H1 (cell line): ENCODE measurements around the gene KCNH4. TPM values are rescaled to one million over a fixed set of nuclear protein-coding genes. Genes with fewer than 3 reads are reported as not detected.

ENCODE experiments used
- CTCF ChIA-PET: fragments of 300-600 bp; sonication (Branson Sonifier 250); formaldehyde crosslinking; loops from one replicate; lab custom pipeline; 2021; ENCODE audit not compliant: partially characterized antibody; lab: Charles Lee
- POLR2A ChIA-PET: fragments of 300-600 bp; sonication (Branson Sonifier 250); formaldehyde crosslinking; loops from one replicate; lab custom pipeline; 2021; ENCODE audit warnings: inconsistent platforms; ENCODE audit not compliant: partially characterized antibody; lab: Charles Lee
- DNase-seq, 2 experiments: peaks; one replicate each; pipeline versions ENCODE4 v3.0.0 to v3.0.0-alpha.2; 2010 to 2022; ENCODE audit warnings: low spot score in 2 of 2, low read depth in 1 of 2, mixed read lengths in 1 of 2
- FAIRE-seq: peaks from 2 replicates; lab custom pipeline; 2011; peaks lifted over from hg19 to GRCh38; lab: Jason Lieb, UNC
- H2AFZ ChIP-seq: 2 replicates; pipeline ENCODE4 v1.8.1; 2012; ENCODE audit warnings: low read length, inconsistent platforms
- H2AK5ac ChIP-seq: 2 replicates; pipeline ENCODE4 v1.6.1; 2013; ENCODE audit warnings: low read depth, low read length
- H2BK120ac ChIP-seq: replicated peaks from 2 replicates; pipeline ENCODE3; 2013; ENCODE audit warnings: low read depth, low read length, inconsistent platforms
- H2BK12ac ChIP-seq: 2 replicates; pipeline ENCODE4 v1.6.1; 2013; ENCODE audit warnings: low read depth, low read length
- H2BK15ac ChIP-seq: 2 replicates; pipeline ENCODE4 v1.6.1; 2013; ENCODE audit warnings: low read length
- H2BK20ac ChIP-seq: 2 replicates; pipeline ENCODE4 v1.6.1; 2013; ENCODE audit warnings: low read length
- H2BK5ac ChIP-seq: 2 replicates; pipeline ENCODE4 v1.6.1; 2013; ENCODE audit warnings: low read depth, low read length
- H3K14ac ChIP-seq: 2 replicates; pipeline ENCODE4 v1.6.1; 2013; ENCODE audit warnings: inconsistent platforms; ENCODE audit not compliant: insufficient read length
- H3K18ac ChIP-seq: 2 replicates; pipeline ENCODE4 v1.6.1; 2013; ENCODE audit warnings: low read length; ENCODE audit errors: extremely low read depth
- H3K23ac ChIP-seq: 2 replicates; pipeline ENCODE4 v1.6.1; 2013; ENCODE audit warnings: inconsistent platforms; ENCODE audit not compliant: insufficient read length
- H3K23me2 ChIP-seq: 2 replicates; pipeline ENCODE4 v1.6.1; 2013; ENCODE audit warnings: low read depth, low read length
- H3K27ac ChIP-seq: 2 replicates; pipeline ENCODE4 v1.6.1; 2011; ENCODE audit warnings: low read depth, low read length, inconsistent platforms
- H3K27me3 ChIP-seq, 4 experiments: replicated peaks in 1 of 4; 1 replicate in 1 of 4; 2 replicates in 3 of 4; pipeline versions ENCODE4 v1.6.1 to v1.8.1; 2011 to 2013; ENCODE audit warnings: low read length in 3 of 4, mild to moderate bottlenecking in 3 of 4, inconsistent platforms in 2 of 4, mixed read lengths in 2 of 4, moderate library complexity in 1 of 4; ENCODE audit not compliant: control insufficient read depth in 3 of 4, insufficient read depth in 3 of 4; ENCODE audit errors: extremely low read depth in 1 of 4
- H3K36me3 ChIP-seq, 4 experiments: 2 replicates each; pipeline versions ENCODE4 v1.6.1 to v1.8.1; 2011 to 2013; ENCODE audit warnings: mild to moderate bottlenecking in 4 of 4, low read length in 3 of 4, moderate library complexity in 2 of 4, control low read depth in 1 of 4, inconsistent platforms in 1 of 4; ENCODE audit not compliant: insufficient read depth in 4 of 4, control insufficient read depth in 2 of 4
- H3K4ac ChIP-seq: replicated peaks from 2 replicates; pipeline ENCODE3; 2013; ENCODE audit warnings: low read length, low read depth, mixed read lengths, inconsistent platforms; ENCODE audit not compliant: insufficient read length
- H3K4me1 ChIP-seq, 4 experiments: replicated peaks in 1 of 4; 1 replicate in 1 of 4; 2 replicates in 3 of 4; pipeline versions ENCODE4 v1.6.1 to v1.8.1; 2011 to 2013; ENCODE audit warnings: low read length in 3 of 4, inconsistent platforms in 2 of 4, mixed read lengths in 1 of 4; ENCODE audit not compliant: insufficient read depth in 4 of 4, control insufficient read depth in 3 of 4
- H3K4me2 ChIP-seq, 2 experiments: 2 replicates each; pipeline versions ENCODE4 v1.6.1 to v1.8.1; 2011 to 2013; ENCODE audit warnings: low read depth in 2 of 2, low read length in 2 of 2, control low read depth in 1 of 2, inconsistent platforms in 1 of 2, mild to moderate bottlenecking in 1 of 2; ENCODE audit not compliant: insufficient read depth in 1 of 2
- H3K4me3 ChIP-seq, 4 experiments: fragments of 200-600, 300-600 bp in 1 of 4; sonication (generic), shearing (Covaris generic), sonication (Bioruptor Twin) in 1 of 4; 2 replicates each; pipeline versions ENCODE4 v1.5.1 to v1.8.1; 2011 to 2016; ENCODE audit warnings: low read length in 4 of 4, low read depth in 3 of 4, control low read depth in 2 of 4, inconsistent platforms in 2 of 4, mild to moderate bottlenecking in 2 of 4, mixed read lengths in 1 of 4, moderate library complexity in 1 of 4; ENCODE audit not compliant: insufficient read depth in 2 of 4; ENCODE audit errors: extremely low read depth in 1 of 4
- H3K56ac ChIP-seq: replicated peaks from 2 replicates; pipeline ENCODE3; 2013; ENCODE audit warnings: low read depth, mild to moderate bottlenecking, mixed read lengths, low read length, inconsistent platforms; ENCODE audit not compliant: insufficient read length
- H3K79me1 ChIP-seq: 2 replicates; pipeline ENCODE4 v1.6.1; 2013; ENCODE audit warnings: low read depth, low read length, control low read depth
- H3K79me2 ChIP-seq, 2 experiments: 2 replicates each; pipeline versions ENCODE4 v1.6.1 to v1.8.1; 2012 to 2013; ENCODE audit warnings: low read length in 2 of 2, mild to moderate bottlenecking in 2 of 2, inconsistent platforms in 1 of 2; ENCODE audit not compliant: insufficient read depth in 2 of 2, control insufficient read depth in 1 of 2
- H3K9ac ChIP-seq, 4 experiments: replicated peaks in 1 of 4; 1 replicate in 1 of 4; 2 replicates in 3 of 4; pipeline versions ENCODE4 v1.6.1 to v1.8.1; 2011 to 2013; ENCODE audit warnings: low read depth in 3 of 4, low read length in 3 of 4, control low read depth in 2 of 4, mild to moderate bottlenecking in 2 of 4, moderate library complexity in 2 of 4, inconsistent platforms in 1 of 4; ENCODE audit errors: extremely low read depth in 1 of 4
- H3K9me3 ChIP-seq, 2 experiments: 2 replicates each; pipeline versions ENCODE4 v1.6.1 to v1.8.1; 2012 to 2013; ENCODE audit warnings: mild to moderate bottlenecking in 2 of 2, moderate library complexity in 2 of 2, control low read depth in 1 of 2, inconsistent platforms in 1 of 2, low read depth in 1 of 2, low read length in 1 of 2, mixed read lengths in 1 of 2; ENCODE audit not compliant: insufficient read depth in 2 of 2
- H4K20me1 ChIP-seq, 2 experiments: replicated peaks in 1 of 2; 2 replicates each; pipeline versions ENCODE3 to v1.8.1; 2011 to 2013; ENCODE audit warnings: inconsistent platforms in 2 of 2, low read length in 2 of 2, mild to moderate bottlenecking in 1 of 2; ENCODE audit not compliant: insufficient read depth in 2 of 2, control insufficient read depth in 1 of 2
- H4K5ac ChIP-seq: 2 replicates; pipeline ENCODE4 v1.6.1; 2013; ENCODE audit warnings: low read length, low read depth, mixed read lengths, inconsistent platforms; ENCODE audit not compliant: insufficient read length
- H4K8ac ChIP-seq: 2 replicates; pipeline ENCODE4 v1.8.0; 2013; ENCODE audit warnings: mild to moderate bottlenecking, moderate library complexity, low read length, inconsistent platforms; ENCODE audit not compliant: insufficient read depth; ENCODE audit errors: extremely low read depth
- H4K91ac ChIP-seq: replicated peaks from 2 replicates; pipeline ENCODE3; 2013; ENCODE audit warnings: low read length, mixed read lengths, inconsistent platforms; ENCODE audit not compliant: insufficient read length
- BRCA1 ChIP-seq: IDR thresholded peaks from 2 replicates; pipeline ENCODE4 v1.6.1; 2012; ENCODE audit warnings: low read depth, low read length, improper control_type of control experiment
- EGR1 ChIP-seq: IDR thresholded peaks from 2 replicates; pipeline ENCODE4 v1.6.1; 2011; ENCODE audit warnings: low read depth, low read length, borderline replicate concordance
- EP300 ChIP-seq, 2 experiments: IDR thresholded peaks; 1 replicate in 1 of 2; 2 replicates in 1 of 2; pipeline ENCODE4 v1.6.1; 2011 to 2012; ENCODE audit warnings: low read depth in 2 of 2, low read length in 2 of 2, mild to moderate bottlenecking in 2 of 2, borderline replicate concordance in 1 of 2, inconsistent platforms in 1 of 2, moderate library complexity in 1 of 2
- HDAC2 ChIP-seq, 2 experiments: fragments of 300-600 bp in 1 of 2; sonication (generic) in 1 of 2; IDR thresholded peaks; 2 replicates each; pipeline ENCODE4 v1.6.1; 2011 to 2012; ENCODE audit warnings: low read depth in 2 of 2, low read length in 2 of 2, mild to moderate bottlenecking in 2 of 2, moderate library complexity in 2 of 2, borderline replicate concordance in 1 of 2, inconsistent platforms in 1 of 2
- JUND ChIP-seq: IDR thresholded peaks from 2 replicates; pipeline ENCODE4 v1.6.1; 2011; ENCODE audit warnings: mild to moderate bottlenecking, improper control_type of control experiment, low read length
- SAP30 ChIP-seq: fragments of 300-600 bp; sonication (generic); IDR thresholded peaks from 2 replicates; pipeline ENCODE4 v1.7.1; 2012; ENCODE audit warnings: low read length, moderate library complexity, mild to moderate bottlenecking, inconsistent platforms; ENCODE audit not compliant: insufficient read depth, insufficient replicate concordance
- TCF12 ChIP-seq: IDR thresholded peaks from 2 replicates; pipeline ENCODE4 v1.6.1; 2011; ENCODE audit warnings: low read depth, mild to moderate bottlenecking, low read length
- TEAD4 ChIP-seq: IDR thresholded peaks from 2 replicates; pipeline ENCODE4 v1.6.1; 2012; ENCODE audit warnings: low read depth, low read length, inconsistent platforms, mixed read lengths
- WGBS, 2 experiments: shearing (Covaris generic) in 1 of 2; methylation state at CpG; one replicate each; pipeline versions ENCODE4 v1.1.6 to v1.1.7; 2013 to 2015; ENCODE audit warnings: low lambda C conversion rate in 2 of 2, mixed read lengths in 2 of 2, inconsistent platforms in 1 of 2, low coverage in 1 of 2, missing lambda C conversion rate in 1 of 2; ENCODE audit not compliant: insufficient replicate concordance in 2 of 2, insufficient coverage in 1 of 2, insufficient read length in 1 of 2; ENCODE audit errors: extremely low coverage in 1 of 2, missing lambda C conversion rate in 1 of 2; 5-methylcytosine and 5-hydroxymethylcytosine counted together
- polyA plus RNA-seq, 7 experiments: library from polyadenylated mRNA; depleted of rRNA in 3 of 7; stranded (reverse) in 5 of 7; unstranded in 2 of 7; fragments of >200 nt in 5 of 7; fragments of 200-250 nt in 2 of 7; gene quantifications; 1 replicate in 5 of 7; 2 replicates in 1 of 7; 4 replicates in 1 of 7; pipeline versions ENCODE4 v1.2.1 to v1.2.3, GENCODE V29; 2011 to 2013; ENCODE audit warnings: missing spikeins in 2 of 7, mixed read lengths in 2 of 7
- total RNA-seq: library from RNA; stranded (reverse); fragmentation: NEBNext Ultra II Directional; extraction: Animal tissue kit (Norgen Biotek cat#: 25700); gene quantifications from 2 replicates; pipeline ENCODE4 v1.2.1, GENCODE V29; 2021

Gene KCNH4
- total and polyA plus RNA-seq, 2 of the 8 experiments (the other 6 are each of a cell fraction or from before 2014, with no cell fraction given), result 0.44 to 0.47 TPM

GRCh38 chr17:42182927-42183734 is 2.2 kb upstream of the KCNH4 start:
- Histone ChIP-seq H3K79me2 (no peaks in the 10 kb centered on the region), H3K56ac (no peak overlapping the region), H4K20me1 (no peaks in the 10 kb centered on the region), H4K5ac (no peak overlapping the region), H2BK12ac (0 out of 2 replicates have a peak overlapping the region, but pooled peaks have one; percentile 60), H3K4me1 (peaks cover 0 to 17% (median 15%) of the 10 kb centered on the region in 4 experiments; a peak in 5 of 7 replicates), H3K23me2 (peaks cover 13% of the 10 kb centered on the region; the same call in 1 of the 2 replicates), H2AK5ac (no peak overlapping the region), H3K9ac (no peak overlapping the region), H3K9me3 (no peaks in the 10 kb centered on the region), H2BK120ac (no peak overlapping the region), H3K27ac (no peak overlapping the region), H3K14ac (no peak overlapping the region), H3K4me3 (peak overlapping the region; percentile 49 to 71 (median 66); a peak in 5 of 8 replicates), H3K79me1 (no peaks in the 10 kb centered on the region), H3K4me2 (peak overlapping the region; percentile 93 to 96), H3K18ac (0 out of 2 replicates have a peak overlapping the region, but pooled peaks have one; percentile 24), H4K91ac (no peak overlapping the region), H3K27me3 (peaks cover 7 to 57% (median 41%) of the 10 kb centered on the region in 4 experiments), H2BK20ac (no peak overlapping the region), H2BK5ac (no peak overlapping the region), H3K23ac (no peak overlapping the region), H2BK15ac (no peak overlapping the region), H3K36me3 (no peaks in the 10 kb centered on the region), H2AFZ (peak overlapping the region; percentile 97; the same call in 1 of the 2 replicates), H4K8ac (no peak overlapping the region), H3K4ac (no peak overlapping the region)
- WGBS, 2 experiments, result 82% methylated on average over 9 of the region's 9 CpGs; no CpG with 5 or more reads in 1 of the 2 experiments
- TF ChIP-seq SAP30, result no peak
- TF ChIP-seq BRCA1, result no peak
- no peak for TF ChIP-seq HDAC2 (IDR thresholded peaks at IDR 0.05; ENCODE audit: borderline replicate concordance in 1 of 2, low read depth in 2 of 2, low read length in 2 of 2)
- no peak for TF ChIP-seq TEAD4
- 0 out of 2 replicates have a peak, but pooled peaks have one; percentile 32 for TF ChIP-seq JUND
- TF ChIP-seq EGR1, result no peak
- TF ChIP-seq TCF12, result no peak
- no peak for TF ChIP-seq EP300 (IDR thresholded peaks at IDR 0.05; ENCODE audit: borderline replicate concordance in 1 of 2, low read depth in 2 of 2, low read length in 2 of 2)
- DNase-seq (no peak), FAIRE-seq (no peak)
- ChIA-PET POLR2A (no interaction called here), CTCF (interaction anchor here (0.7 to 4.9 kb wide), 11 partner anchors 9 to 133 kb away, joined by 3 to 27 read pairs (median 5); partner anchors contain the start of genes GHDC and KAT2A)
